ENCODE measurements around the gene OR7C1. TPM values are rescaled to one million over a fixed set of nuclear protein-coding genes. Genes with fewer than 3 reads are reported as not detected.
"Not testable (repeated sequence)": the region's sequence is repeated elsewhere in the genome, so short reads cannot be mapped to it uniquely, and the experiment has no call there.

The OR7C1 gene
- total RNA-seq, 4 donors from 2014 or later = 0.06 TPM; not detected in 2

DNA sequence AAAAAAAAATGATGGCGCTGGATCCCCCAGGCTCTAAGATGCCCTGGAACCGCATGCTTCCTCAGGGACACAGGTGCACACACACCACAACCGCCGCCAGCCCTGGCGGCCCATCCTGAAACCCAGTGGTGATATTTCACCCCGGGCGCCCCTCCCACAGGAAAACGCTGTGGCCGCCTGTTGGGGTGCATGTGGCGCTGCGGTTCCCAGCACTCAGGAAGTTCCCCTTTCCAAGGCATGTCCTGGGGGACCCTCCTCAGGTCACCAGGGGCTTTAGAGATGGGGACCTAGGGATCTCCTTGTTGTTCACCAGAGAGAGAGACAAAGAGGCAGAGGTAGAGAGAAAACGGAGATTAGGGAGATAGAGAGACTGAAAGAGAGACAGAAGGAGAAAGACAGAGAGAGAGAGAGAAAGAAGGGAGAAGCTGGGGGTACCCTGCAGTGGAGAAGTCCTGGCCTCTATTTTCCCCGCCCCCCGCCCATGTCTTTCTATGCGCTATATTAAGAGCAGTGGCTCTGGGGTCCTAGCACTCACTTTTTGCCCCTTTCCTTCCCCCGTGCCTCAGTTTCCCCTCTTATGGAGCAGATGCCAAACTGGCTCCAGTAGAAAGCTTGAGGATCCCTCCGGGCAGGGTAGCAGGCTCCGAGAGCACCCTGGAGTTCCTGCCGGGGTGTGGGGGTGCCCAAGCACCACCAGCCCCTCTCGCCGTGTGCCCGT lies 59.0 kb downstream of the OR7C1 start:
- 2% methylated on average over 17 of the region's 22 CpGs for WGBS
- peak overlapping the region; percentile 25 to 44 (median 28) for H3K4me3 ChIP-seq
- no peak overlapping the region for H3K27ac ChIP-seq (replicated peaks in 1 of 4)
- H3K9me3 ChIP-seq = no peaks in the 10 kb centered on the region
- intact Hi-C loops (cut with DNase I) = no loop called here
- TF ChIP-seq CTCF (IDR thresholded peaks at IDR 0.05) = no peak
- no peak for TF ChIP-seq POLR2A (IDR thresholded peaks at IDR 0.05; ENCODE audit: low read depth)
- TF ChIP-seq EP300 (IDR thresholded peaks at IDR 0.05) = no peak
- no peak for TF ChIP-seq POLR2AphosphoS5 (IDR thresholded peaks at IDR 0.05)
- H3K4me1 ChIP-seq = peaks cover 0 to 10% (median 6%) of the 10 kb centered on the region in 4 donors
- peaks cover 0 to 76% (median 0%) of the 10 kb centered on the region in 4 donors for H3K27me3 ChIP-seq
- DNase-seq (ENCODE audit: extremely low spot score) = no peak
- no peaks in the 10 kb centered on the region for H3K36me3 ChIP-seq

GRCh38 chr19:14775326-14775725 lies 59.7 kb downstream of the OR7C1 start:
- H3K36me3 ChIP-seq; H3K4me1 ChIP-seq; H3K9me3 ChIP-seq; DNase-seq (ENCODE audit: extremely low spot score); H3K27ac ChIP-seq (replicated peaks in 1 of 4); intact Hi-C loops (cut with DNase I): not testable (repeated sequence)
- peak overlapping the region in 1 of 4 donors; percentile 31 for H3K4me3 ChIP-seq
- WGBS = 74% methylated on average over 8 of the region's 8 CpGs
- H3K27me3 ChIP-seq = peaks cover 0 to 76% (median 0%) of the 10 kb centered on the region in 4 donors

DNA sequence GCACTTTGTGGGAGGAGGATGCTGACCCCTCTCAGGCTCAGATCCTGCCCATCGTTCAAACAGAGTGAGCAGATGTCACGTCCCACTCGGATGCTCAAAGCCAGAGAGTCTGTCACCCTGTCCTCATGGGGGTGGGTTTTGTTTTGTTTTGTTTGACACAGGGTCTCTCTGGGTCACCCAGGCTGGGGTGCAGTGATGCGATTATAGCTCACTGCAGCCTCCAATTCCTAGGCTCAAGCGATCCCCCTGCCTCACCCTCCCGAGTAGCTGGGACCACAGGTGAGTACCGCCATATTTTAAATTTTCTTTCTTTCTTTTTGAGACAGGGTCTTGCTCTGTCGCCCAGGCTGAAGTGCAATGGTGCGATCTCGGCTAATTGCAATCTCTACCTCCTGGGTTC lies 60.6 kb downstream of the OR7C1 start:
- peaks cover 0 to 68% (median 0%) of the 10 kb centered on the region in 4 donors for H3K27me3 ChIP-seq
- intact Hi-C loops (cut with DNase I) = no loop called here

GRCh38 chr19:14773722-14774121 lies 61.3 kb downstream of the OR7C1 start:
- WGBS = 67% methylated on average over 9 of the region's 9 CpGs
- H3K4me1 ChIP-seq; H3K27ac ChIP-seq (replicated peaks in 1 of 4); H3K9me3 ChIP-seq; intact Hi-C loops (cut with DNase I); H3K4me3 ChIP-seq; H3K36me3 ChIP-seq: not testable (repeated sequence)
- peak; percentile 3 for DNase-seq (ENCODE audit: extremely low spot score)
- H3K27me3 ChIP-seq = peaks cover 0 to 69% (median 0%) of the 10 kb centered on the region in 4 donors

More for the DNA sequence above, 60.6 kb downstream of the OR7C1 start:
- peaks cover 0 to 10% (median 6%) of the 10 kb centered on the region in 4 donors for H3K4me1 ChIP-seq
- no peaks in the 10 kb centered on the region for H3K9me3 ChIP-seq
- no peak overlapping the region for H3K4me3 ChIP-seq
- DNase-seq (ENCODE audit: extremely low spot score) = no peak
- H3K36me3 ChIP-seq = no peaks in the 10 kb centered on the region
- H3K27ac ChIP-seq (replicated peaks in 1 of 4) = no peak overlapping the region
- 71% methylated on average over 8 of the region's 10 CpGs for WGBS
- TF ChIP-seq POLR2A (IDR thresholded peaks at IDR 0.05; ENCODE audit: low read depth) = no peak
- TF ChIP-seq CTCF (IDR thresholded peaks at IDR 0.05) = no peak
- no peak for TF ChIP-seq POLR2AphosphoS5 (IDR thresholded peaks at IDR 0.05)
- no peak for TF ChIP-seq EP300 (IDR thresholded peaks at IDR 0.05)

DNA sequence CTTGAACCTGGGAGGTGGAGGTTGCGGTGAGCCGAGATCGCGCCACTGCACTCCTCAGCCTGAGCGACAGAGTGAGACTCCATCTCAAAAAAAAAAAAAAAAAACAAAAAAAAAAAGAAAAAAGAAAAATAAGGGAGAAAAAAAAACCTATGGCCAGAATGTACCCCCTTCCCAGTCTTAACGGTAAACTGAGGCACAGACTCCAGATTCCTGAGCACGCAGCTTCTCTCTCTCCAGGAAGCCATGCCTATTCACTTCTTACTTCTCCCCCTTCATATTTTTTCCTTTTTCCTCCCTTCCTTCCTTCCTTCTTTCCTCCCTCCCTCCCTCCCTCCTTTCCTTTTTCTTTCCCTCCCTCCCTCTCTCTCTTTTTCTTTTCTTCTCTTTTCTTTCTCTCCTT lies 62.0 kb downstream of the OR7C1 start:
- DNase-seq (ENCODE audit: extremely low spot score) = no peak
- Histone ChIP-seq H3K27me3 (peaks cover 0 to 69% (median 0%) of the 10 kb centered on the region in 4 donors), H3K4me1 (peaks cover 0 to 10% (median 6%) of the 10 kb centered on the region in 4 donors), H3K36me3 (no peaks in the 10 kb centered on the region), H3K9me3 (no peaks in the 10 kb centered on the region), H3K27ac (replicated peaks in 1 of 4) (no peak overlapping the region), H3K4me3 (no peak overlapping the region)
- no peak for TF ChIP-seq CTCF (IDR thresholded peaks at IDR 0.05)
- WGBS = 89% methylated on average over 7 of the region's 7 CpGs
- intact Hi-C loops (cut with DNase I) = no loop called here

GRCh38 chr19:14772467-14772866 lies 62.5 kb downstream of the OR7C1 start:
- WGBS = 74% methylated on average over 8 of the region's 8 CpGs
- TF ChIP-seq CTCF (IDR thresholded peaks at IDR 0.05) (no peak), EP300 (IDR thresholded peaks at IDR 0.05) (no peak), POLR2A (IDR thresholded peaks at IDR 0.05; ENCODE audit: low read depth) (no peak), POLR2AphosphoS5 (IDR thresholded peaks at IDR 0.05) (no peak)
- Histone ChIP-seq H3K27ac (replicated peaks in 1 of 4) (no peak overlapping the region), H3K36me3 (no peaks in the 10 kb centered on the region), H3K4me3 (no peak overlapping the region), H3K27me3 (peaks cover 0 to 67% (median 0%) of the 10 kb centered on the region in 4 donors), H3K4me1 (peaks cover 0 to 10% (median 6%) of the 10 kb centered on the region in 4 donors), H3K9me3 (no peaks in the 10 kb centered on the region)
- no peak for DNase-seq (ENCODE audit: extremely low spot score)
- intact Hi-C loops (cut with DNase I) = no loop called here

Data from esophagus muscularis mucosa (tissue), 4 donors.